ENCODE measurements around the gene EPHA8.

Gene EPHA8

GRCh38 chr1:22522221-22522743 lies 41.0 kb upstream of the EPHA8 start:
- TF ChIP-seq CTCF (IDR thresholded peaks at IDR 0.05; ENCODE audit: extremely low read depth, insufficient read depth, missing control alignments): no peak
- DNase-seq (ENCODE audit: low spot score): no peak
- in situ Hi-C loops (cut with MboI; ENCODE audit: low pct_unique_long_range_greater_than_20kb, low sequenced_read_pairs, unreplicated experiment): no loop called here

GRCh38 chr1:22524481-22524880 lies 38.8 kb upstream of the EPHA8 start:
- in situ Hi-C loops (cut with MboI; ENCODE audit: low pct_unique_long_range_greater_than_20kb, low sequenced_read_pairs, unreplicated experiment): no loop called here
- no peak for DNase-seq (ENCODE audit: low spot score)
- no peak for TF ChIP-seq CTCF (IDR thresholded peaks at IDR 0.05; ENCODE audit: extremely low read depth, insufficient read depth, missing control alignments)

- in situ Hi-C loops (cut with MboI; ENCODE audit: low pct_unique_long_range_greater_than_20kb, low sequenced_read_pairs, unreplicated experiment): no loop called here
- DNase-seq (ENCODE audit: low spot score): no peak
- no peak for TF ChIP-seq CTCF (IDR thresholded peaks at IDR 0.05; ENCODE audit: extremely low read depth, insufficient read depth, missing control alignments)
These were observed 38.1 kb upstream of the EPHA8 start for GRCh38 chr1:22525211-22525610.

GRCh38 chr1:22525646-22526045 lies 37.6 kb upstream of the EPHA8 start:
- DNase-seq (ENCODE audit: low spot score): no peak
- in situ Hi-C loops (cut with MboI; ENCODE audit: low pct_unique_long_range_greater_than_20kb, low sequenced_read_pairs, unreplicated experiment): no loop called here
- no peak for TF ChIP-seq CTCF (IDR thresholded peaks at IDR 0.05; ENCODE audit: extremely low read depth, insufficient read depth, missing control alignments)

GRCh38 chr1:22526098-22526497 lies 37.2 kb upstream of the EPHA8 start:
- no peak for DNase-seq (ENCODE audit: low spot score)
- in situ Hi-C loops (cut with MboI; ENCODE audit: low pct_unique_long_range_greater_than_20kb, low sequenced_read_pairs, unreplicated experiment): no loop called here
- no peak for TF ChIP-seq CTCF (IDR thresholded peaks at IDR 0.05; ENCODE audit: extremely low read depth, insufficient read depth, missing control alignments)

GRCh38 chr1:22526677-22527076 lies 36.6 kb upstream of the EPHA8 start:
- no peak for TF ChIP-seq CTCF (IDR thresholded peaks at IDR 0.05; ENCODE audit: extremely low read depth, insufficient read depth, missing control alignments)
- DNase-seq (ENCODE audit: low spot score): no peak
- in situ Hi-C loops (cut with MboI; ENCODE audit: low pct_unique_long_range_greater_than_20kb, low sequenced_read_pairs, unreplicated experiment): no loop called here

GRCh38 chr1:22527122-22527521 lies 36.2 kb upstream of the EPHA8 start:
- in situ Hi-C loops (cut with MboI; ENCODE audit: low pct_unique_long_range_greater_than_20kb, low sequenced_read_pairs, unreplicated experiment): no loop called here
- no peak for TF ChIP-seq CTCF (IDR thresholded peaks at IDR 0.05; ENCODE audit: extremely low read depth, insufficient read depth, missing control alignments)

More at GRCh38 chr1:22527122-22527521, 36.2 kb upstream of the EPHA8 start:
- DNase-seq (ENCODE audit: low spot score): no peak
